Kidney capillary endothelial cell (primary cell): ENCODE results near the gene MPP2.
"Not testable (repeated sequence)": the region's sequence is repeated elsewhere in the genome, so short reads cannot be mapped to it uniquely, and the experiment has no call there.

ENCODE experiments used
- DNase-seq: peaks from one replicate; pipeline ENCODE4 v3.0.0-alpha.2; 2018; ENCODE audit warnings: low spot score

The MPP2 gene

GRCh38 chr17:43846963-43847371 is 60.4 kb downstream of the MPP2 start, which contains the start of gene CD300LG:
Gene CD300LG (plus strand): TSS chr17:43847176. CDS start chr17:43847217, 41 bp downstream.
- DNase-seq, result no peak

- DNase-seq, result peak; percentile 57
Observed at GRCh38 chr17:43846221-43846712, 61.1 kb downstream of the MPP2 start.

- no peak for DNase-seq
Observed at GRCh38 chr17:43845766-43846165, 61.6 kb downstream of the MPP2 start.

GRCh38 chr17:43844241-43844640 is 63.1 kb downstream of the MPP2 start:
- no peak for DNase-seq

GRCh38 chr17:43842975-43843325 is 64.4 kb downstream of the MPP2 start:
- DNase-seq, result no peak

GRCh38 chr17:43842091-43842974 is 65.0 kb downstream of the MPP2 start:
- DNase-seq, result not testable (repeated sequence)

GRCh38 chr17:43841282-43841681 is 66.1 kb downstream of the MPP2 start:
- DNase-seq, result no peak

GRCh38 chr17:43840814-43841213 is 66.5 kb downstream of the MPP2 start:
- no peak for DNase-seq

- DNase-seq, result no peak
Observed at GRCh38 chr17:43839670-43840108, 67.6 kb downstream of the MPP2 start.

GRCh38 chr17:43834106-43834505 is 73.2 kb downstream of the MPP2 start:
- no peak for DNase-seq

- no peak for DNase-seq
Observed at GRCh38 chr17:43832976-43833829, 74.1 kb downstream of the MPP2 start, which contains the start of gene MPP3. Gene MPP3 (minus strand): TSS chr17:43833146. CDS start chr17:43831906, 1,240 bp downstream.

- DNase-seq, result no peak
Observed at GRCh38 chr17:43832168-43832975, 75.0 kb downstream of the MPP2 start.

- no peak for DNase-seq
Observed at GRCh38 chr17:43831633-43832032, 75.7 kb downstream of the MPP2 start.

GRCh38 chr17:43830510-43831140 is 76.7 kb downstream of the MPP2 start:
- no peak for DNase-seq

GRCh38 chr17:43829738-43830137 is 77.6 kb downstream of the MPP2 start:
- DNase-seq, result no peak

- no peak for DNase-seq
Observed at GRCh38 chr17:43827596-43827995, 79.7 kb downstream of the MPP2 start.

GRCh38 chr17:43826206-43826605 is 81.1 kb downstream of the MPP2 start:
- DNase-seq, result no peak

- no peak for DNase-seq
Observed at GRCh38 chr17:43825567-43825966, 81.8 kb downstream of the MPP2 start.
